Islet precursor cell (in vitro differentiated cells): ENCODE measurements around the gene TEX38.
A peak's percentile ranks its signal among the peaks of the same experiment; 100 is the strongest.
"Not testable (repeated sequence)": the region's sequence is repeated elsewhere in the genome, so short reads cannot be mapped to it uniquely, and the experiment has no call there.

ENCODE experiments used
- DNase-seq: peaks from one replicate; pipeline ENCODE4 v3.0.0-alpha.2; 2018

Gene TEX38

DNA sequence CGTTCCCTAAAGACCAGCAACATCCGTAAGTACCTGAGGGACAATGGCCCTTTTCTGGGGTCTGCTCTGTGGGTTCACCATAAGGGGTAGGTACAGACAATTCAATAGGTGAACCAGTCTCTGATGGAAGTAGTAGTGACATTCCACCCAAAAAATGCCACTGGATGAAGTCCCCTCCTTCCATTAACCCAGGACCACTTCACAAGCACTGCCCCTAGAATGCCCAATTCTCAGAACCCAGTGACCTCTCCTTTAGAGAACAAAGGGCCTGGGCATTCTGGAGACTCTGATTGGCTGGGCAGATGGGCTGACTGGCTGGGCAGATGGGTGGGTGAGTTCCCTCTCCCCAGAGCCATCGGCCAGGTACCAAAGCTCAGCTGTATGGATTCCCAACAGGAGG lies at the start of gene TEX38:
TSS of gene TEX38 (plus strand) at position 301 of the 400 bp plus-strand sequence. CDS start at position 382, 81 bp downstream.
- no peak for DNase-seq

DNA sequence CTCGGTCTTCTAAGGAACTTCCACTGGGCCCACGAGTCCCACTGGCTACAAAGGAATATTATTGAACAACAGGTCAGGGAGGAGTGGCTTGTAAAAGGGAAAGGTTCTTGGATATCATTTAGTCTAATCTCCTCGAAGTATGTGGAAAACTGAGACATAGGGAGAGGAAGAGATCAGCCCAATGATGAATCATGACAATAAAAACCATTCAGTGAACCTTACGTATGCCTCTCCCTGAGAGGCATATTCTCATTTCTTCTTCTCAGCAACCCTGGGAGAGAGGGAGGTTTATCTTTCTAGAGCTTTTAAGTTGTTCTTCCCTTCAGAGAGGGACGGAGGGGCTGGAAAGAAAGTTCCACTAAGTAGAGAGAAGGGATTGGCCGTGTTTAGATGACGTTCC lies 49.7 kb upstream of the TEX38 start:
- DNase-seq, result no peak

DNA sequence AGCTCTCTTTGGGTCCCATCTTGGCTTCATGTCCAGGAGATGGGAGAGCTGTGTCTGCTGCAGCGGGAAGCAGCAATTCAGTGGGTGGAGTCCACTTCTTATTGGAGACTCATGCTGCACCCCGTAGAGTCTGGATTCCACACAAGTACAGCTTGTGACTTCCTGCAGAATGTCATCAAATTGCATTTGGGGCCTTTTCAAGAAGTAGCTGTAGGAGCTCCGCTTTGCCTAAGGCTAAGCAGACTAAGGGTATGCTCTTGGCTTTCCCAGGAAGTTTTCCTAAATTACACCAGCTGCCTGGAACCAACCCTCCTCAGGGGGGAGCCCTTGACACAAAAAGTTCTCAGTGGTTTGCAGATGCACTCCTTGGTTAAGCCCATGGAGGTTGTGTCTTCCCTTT lies 49.3 kb upstream of the TEX38 start:
- DNase-seq, result peak; percentile 72

DNA sequence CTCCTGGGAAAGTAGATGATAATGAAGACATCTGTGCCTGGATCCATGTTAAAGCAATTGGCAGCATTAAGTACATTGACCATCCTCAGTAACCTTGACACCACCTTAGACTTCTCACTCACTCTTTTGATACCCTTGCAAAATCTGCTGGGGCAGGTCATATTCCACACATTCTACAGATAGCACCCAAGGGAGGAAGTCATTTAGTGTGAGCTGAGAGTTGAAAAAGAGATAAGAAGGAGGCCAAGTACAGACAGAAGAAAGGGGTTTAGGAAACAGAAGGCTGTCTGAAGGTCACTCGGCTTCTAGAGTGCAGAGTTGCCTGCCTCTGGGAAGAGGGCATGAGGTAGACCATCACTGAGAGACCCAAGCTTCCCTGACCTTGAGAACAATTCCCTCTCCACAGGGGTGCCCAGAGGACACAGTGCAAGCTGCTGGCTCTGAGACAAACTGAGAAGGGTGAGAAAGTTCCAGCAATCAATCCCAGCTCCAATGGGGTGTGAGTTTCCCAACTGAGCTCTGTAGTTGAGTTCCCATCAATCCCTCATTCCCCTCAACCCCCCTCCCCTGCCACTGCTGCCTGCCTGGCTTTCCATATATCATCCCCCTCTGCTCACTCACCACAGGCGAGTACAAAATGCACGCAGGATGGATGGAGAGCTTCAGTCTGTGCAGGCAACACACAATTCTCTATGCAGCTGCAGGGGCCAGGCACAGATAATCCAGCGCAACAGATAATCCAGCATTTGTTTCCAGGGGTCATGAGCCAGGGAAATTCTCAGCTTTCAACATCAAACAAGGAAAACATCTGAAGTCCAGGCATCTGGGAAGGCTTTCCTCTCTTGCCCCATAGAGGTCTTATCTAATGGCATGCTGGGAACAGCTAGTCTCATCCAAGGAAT lies 47.7 kb upstream of the TEX38 start:
- no peak for DNase-seq

DNA sequence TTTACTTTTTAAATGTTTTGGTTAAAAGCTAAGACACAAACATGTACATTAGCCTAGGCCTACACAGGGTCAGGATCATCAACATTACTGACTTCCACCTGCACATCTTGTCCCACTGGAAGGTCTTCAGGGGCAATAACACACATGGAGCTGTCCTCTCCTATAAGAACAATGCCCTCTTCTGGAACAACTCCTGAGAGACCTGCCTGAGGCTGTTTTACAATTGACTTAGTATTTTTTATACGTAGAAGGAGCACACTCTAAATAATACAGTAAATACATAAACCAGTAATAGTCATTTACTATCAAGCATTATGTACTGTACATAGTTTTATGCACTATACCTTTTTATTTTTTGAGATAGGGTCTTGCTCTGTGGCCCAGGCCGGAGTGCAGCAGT lies 40.9 kb upstream of the TEX38 start:
- no peak for DNase-seq

DNA sequence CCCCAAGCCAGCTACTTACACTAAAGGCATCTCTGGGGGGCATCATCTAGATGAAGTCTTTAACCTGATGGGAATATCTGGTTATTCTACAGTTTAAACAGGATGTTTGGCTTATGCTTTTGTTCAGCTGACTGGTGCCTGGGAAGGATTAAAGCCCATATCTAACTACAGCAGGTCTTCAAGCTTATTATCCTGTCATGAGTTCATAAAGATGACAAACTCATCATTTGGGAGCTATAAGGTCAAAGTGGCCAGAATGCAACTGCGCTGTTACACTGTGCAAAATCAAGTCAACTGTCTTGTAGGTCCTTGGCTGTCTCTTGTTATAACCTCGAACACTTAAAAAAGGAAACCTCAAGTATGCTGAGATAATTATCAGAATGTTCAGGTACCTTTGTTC lies 36.4 kb upstream of the TEX38 start:
- no peak for DNase-seq

DNA sequence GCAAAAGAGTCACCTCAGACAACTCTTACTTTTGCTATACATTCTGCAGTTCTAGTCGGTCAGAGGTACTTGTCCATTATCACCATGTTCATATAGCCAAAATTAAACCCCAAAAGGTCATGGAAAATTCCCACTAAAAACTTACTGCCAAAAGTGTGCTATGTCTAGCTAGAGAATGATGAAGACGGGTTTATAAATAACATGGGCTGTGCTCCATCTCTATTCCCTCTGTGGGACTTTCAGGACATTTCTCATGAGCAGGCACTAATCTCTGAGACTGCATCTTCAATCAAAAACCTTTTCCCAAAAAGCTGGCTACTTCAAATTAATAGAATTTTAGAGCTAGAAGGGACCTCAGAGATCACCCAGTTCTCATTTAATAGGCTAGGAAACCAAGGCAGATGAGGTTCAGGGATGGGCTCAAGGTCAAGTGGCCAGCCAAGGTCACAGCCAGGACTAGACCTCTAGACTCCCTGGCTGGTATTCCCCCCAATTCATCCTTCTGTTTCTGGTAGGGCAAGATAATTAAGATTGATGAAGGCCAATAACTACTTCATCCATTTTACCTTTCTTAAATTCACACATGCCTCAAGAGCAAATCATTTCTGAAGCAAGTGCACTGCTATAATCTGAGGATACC lies 34.1 kb upstream of the TEX38 start:
- DNase-seq, result no peak

DNA sequence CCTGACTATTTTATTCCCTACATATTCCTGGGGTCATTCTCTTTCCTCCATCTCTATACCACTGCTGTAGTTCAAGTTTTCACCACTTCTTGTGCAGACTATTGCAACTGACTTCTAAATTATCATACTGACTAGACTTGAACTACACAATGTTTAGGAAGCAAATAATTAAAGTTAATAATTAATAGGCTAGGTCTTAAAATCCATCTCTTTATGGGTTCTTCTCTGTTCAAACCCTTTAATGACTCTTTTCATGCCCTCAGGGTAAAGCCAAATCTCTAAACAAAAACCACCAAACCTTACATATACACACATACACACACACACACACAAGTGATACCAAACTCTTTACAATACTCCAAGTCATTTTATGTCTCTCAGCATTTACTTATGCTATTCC lies 32.7 kb upstream of the TEX38 start:
- no peak for DNase-seq

DNA sequence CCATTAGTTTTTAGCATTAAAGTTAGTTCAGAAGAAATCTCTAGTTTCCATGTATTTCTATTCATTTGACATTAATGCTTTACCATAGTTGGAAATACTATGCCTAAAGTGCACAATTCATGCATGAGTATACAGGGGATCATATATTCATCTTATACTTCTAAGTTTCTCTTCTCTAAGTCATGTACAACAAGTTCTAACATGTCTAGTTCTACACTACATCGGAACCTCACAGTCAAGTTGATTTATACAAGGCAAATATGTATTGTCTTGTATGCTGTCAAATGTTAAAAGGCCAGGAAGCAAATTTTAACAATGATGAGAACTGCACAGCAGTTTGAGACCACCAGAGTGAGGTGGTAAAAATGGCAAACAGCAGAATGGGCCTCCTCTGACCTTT lies 32.1 kb upstream of the TEX38 start:
- DNase-seq, result no peak

DNA sequence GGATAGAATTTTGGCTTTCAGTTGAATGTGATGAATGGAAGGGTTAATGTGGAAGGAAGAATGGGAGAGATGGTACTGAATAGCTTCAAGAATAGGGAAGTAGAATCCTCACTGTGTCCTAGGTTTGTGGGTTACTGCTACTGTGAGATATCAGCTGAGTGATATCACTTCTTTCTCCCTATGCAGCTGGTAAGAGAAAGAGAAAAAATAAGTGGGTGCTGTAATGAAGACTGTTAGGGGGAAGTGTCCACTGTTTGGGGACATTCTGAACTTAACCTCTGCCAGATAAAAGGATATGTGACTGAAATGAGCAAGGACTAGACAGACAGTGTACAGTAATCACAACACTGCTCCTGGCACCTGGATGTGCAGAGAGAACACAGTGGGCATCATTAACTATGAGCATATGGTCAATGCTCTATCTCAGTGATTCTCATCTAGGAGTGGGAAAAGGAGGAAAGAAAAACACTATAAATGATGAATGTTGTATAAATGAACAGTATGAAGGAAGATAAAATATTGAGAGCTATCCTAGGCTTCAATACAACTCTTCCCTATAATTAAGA lies 29.5 kb upstream of the TEX38 start:
- DNase-seq, result no peak

DNA sequence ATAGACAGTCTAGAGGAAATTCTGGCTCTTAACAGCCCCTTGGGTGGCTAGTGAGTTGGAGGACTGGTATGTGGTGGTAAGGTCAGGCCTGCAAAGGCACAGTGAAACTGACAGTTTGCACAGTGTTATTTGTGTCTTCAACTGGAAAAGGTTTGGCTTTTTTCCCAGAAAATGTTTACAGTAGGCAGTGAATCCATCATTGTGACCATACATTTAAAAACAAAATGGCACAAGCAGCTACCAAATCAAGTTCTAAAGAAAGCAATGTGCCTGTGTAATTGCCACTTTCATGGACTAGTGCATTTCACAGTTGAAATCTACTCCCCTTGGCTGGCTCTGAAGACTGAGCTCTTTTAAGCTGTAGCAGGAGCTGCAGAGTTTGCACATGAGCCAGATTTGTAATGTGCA lies 28.3 kb upstream of the TEX38 start:
- DNase-seq, result no peak

DNA sequence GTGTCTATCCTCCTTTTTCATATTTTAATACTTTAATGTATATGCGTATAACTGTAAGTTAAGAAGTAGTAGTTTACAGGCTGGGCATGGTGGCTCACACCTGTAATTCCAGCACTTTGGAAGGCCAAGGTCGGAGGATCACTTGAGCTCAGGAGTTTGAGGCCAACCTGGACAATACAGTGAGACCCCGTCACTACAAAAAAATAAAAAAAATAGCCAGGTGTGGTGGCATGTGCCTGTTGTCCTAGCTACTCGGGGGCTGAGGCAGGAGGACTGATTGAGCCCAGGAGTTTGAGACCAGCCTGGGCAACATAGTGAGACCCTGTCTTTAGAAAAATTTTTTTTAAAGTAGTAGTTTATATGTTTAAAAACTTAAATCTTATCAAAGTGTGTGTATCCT lies 25.8 kb upstream of the TEX38 start:
- no peak for DNase-seq

DNA sequence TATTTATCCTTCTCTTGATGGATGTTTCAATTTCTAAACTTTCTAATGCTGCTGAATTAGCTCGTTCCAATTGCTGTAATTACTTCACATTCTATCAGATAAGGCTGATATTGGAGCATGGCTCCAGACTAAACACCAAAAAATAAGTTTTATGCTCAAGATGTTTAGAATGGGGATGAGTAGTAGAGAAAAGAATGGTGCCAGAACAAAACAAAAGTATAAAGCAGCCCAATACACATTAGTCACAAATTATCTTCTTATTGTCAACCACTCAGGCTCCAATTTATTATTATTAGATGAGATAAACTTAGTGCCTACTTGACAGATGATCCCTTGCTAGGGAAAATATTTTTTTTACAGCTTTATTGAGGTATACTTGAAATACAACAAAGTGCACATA lies 25.3 kb upstream of the TEX38 start:
- no peak for DNase-seq

DNA sequence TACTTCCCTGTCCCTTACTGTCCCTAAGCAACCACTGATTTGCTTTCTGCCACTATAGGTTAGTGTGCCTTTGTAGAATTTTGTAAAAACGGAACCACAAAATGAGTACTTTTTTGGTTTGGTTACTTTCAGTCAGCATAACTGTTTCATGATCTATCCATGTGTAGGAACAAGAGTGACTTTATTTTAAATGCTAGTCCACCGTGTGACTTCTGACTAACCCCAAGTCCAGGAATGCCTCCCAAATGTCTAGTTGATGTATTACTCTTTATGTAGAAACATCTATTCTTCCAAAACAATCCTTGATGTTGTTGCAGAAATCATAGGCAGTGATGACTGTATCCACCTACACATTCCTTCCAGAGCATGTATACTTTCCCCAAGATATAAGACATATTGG lies 24.8 kb upstream of the TEX38 start:
- DNase-seq, result no peak

DNA sequence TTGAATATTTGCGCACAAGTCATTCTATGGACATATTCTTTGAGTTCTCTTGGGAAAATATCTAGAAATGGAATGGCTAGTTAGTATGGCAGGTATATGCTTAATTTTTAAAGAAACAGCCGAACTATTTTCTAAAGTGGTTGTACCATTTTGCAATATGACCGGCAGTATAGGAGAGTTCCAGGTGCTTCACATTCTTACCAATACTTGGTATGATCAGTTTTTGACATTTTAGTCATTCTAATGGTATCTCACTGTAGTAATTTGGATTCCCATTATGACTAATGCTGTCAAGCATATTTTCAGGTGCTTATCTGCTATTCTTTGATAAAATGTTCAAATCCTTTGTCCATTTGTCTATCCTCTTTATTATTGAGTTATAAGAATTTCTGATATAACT lies 24.0 kb upstream of the TEX38 start:
- no peak for DNase-seq

DNA sequence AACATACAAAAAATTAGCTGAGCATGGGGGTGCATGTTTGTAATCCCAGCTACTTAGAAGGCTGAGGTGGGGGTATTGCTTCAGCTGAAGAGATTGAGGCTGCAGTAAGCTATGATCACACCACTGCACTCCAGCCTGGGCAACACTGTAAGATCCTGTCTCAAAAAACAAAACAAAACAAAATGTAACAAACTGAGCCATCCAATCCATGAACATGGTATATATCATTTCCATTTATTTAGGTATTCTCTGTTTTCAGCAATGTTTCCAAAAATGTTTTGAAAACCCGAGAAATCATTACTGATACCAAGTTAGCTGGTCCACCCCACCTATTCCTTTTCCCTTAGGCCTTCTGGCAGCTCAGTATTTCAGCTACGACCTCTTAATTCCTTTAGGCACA lies 21.9 kb upstream of the TEX38 start:
- DNase-seq, result no peak

DNA sequence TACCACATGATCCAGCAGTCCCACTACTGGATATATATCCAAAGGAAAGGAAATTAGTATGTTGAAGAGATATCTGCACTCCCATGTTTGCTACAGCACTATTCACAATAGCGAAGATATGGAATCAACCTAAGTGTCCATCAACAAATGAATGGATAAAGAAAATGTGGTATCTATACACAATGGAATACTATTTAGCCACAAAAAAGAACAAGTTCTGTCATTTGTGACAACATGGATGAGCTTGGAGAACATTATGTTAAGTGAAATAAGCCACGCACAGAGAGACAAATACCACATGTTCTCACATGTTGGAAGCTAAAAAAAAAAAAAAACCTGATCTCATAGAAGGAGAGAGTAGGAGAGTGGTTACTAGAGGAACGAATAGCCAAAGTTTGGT lies 21.2 kb upstream of the TEX38 start:
- no peak for DNase-seq

DNA sequence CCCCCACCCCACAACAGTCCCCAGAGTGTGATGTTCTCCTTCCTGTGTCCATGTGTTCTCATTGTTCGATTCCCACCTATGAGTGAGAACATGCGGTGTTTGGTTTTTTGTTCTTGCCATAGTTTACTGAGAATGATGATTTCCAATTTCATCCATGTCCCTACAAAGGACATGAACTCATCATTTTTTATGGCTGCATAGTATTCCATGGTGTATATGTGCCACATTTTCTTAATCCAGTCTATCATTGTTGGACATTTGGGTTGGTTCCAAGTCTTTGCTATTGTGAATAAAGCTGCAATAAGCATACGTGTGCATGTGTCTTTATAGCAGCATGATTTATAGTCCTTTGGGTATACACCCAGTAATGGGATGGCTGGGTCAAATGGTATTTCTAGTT lies 20.5 kb upstream of the TEX38 start:
- not testable (repeated sequence) for DNase-seq

DNA sequence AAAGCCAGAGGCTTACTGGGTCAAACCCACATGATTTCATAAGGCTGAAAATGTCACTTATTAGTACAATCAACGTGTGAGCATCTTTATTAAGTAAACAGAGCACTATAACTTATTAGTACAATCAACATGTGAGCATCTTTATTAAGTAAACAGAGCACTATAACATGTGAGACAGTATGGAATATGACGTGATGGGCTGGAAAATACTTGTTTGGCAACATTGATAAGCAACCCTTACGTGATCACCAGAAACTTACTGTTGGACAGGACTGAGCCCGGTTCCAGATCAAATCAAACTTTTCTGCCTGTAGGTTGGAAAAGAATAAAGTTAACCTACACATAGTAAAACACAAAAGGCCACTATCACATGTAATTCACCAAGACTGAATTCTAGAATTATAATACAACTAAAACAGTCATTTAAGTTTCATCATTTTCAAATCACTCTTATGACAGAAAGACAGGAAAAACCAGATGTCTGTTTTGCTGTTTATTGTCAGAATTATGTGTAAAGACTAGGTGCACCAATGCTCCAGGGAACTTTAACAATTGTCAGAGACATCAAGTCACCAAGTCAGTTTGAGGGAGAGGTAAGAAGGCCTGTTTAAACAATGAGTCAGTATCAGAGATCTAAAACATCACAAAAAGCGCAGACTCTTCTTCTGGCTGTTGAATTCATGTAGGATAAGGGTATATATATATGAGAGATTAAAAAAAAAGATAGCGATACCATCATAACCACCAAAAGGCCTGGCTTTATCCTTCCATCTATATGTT lies 19.1 kb upstream of the TEX38 start:
- no peak for DNase-seq

DNA sequence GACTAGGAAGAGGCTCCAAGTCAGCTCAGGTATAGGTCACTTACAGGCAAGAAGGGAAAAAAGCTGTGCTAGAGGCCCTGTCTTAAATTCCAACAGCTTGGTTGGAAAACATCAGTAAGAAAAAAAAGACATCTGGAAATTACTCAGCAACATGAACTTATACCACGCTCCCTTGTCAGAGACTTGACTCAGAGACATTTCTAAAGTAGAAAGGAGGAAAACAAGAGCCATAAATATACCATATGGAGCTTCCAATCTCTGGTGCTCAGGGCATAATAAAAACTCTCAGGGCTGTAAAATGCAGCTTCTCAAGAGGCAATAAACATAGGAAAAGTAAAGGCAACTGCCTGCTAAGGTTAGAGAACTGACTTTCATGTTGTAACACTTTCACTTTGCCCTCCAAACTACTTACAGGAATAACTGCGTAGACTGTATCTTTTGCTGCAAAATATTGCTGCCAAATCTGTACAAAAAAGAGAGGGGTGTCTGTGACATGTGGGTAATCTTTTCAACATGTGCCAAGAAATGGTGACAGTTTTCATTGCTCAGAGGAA lies 18.2 kb upstream of the TEX38 start:
- DNase-seq, result no peak

DNA sequence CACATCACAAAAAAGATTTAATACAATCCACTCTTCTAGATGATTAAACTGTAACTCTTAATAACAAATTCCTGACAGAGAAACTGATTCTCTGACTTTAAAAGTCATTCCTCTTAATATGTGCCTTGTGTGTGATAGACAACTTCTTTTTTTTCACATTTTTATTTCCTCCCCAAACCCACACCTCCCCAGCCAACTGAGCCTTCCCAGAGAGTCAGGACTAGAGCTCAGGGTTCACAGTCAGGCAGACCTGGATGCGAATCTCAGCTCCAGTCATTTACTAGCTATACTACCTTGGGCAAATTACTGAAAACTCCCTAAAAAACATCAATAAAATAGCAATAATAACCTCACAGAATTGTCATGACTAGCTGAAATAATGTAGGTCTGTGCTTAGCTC lies 17.6 kb upstream of the TEX38 start:
- no peak for DNase-seq

DNA sequence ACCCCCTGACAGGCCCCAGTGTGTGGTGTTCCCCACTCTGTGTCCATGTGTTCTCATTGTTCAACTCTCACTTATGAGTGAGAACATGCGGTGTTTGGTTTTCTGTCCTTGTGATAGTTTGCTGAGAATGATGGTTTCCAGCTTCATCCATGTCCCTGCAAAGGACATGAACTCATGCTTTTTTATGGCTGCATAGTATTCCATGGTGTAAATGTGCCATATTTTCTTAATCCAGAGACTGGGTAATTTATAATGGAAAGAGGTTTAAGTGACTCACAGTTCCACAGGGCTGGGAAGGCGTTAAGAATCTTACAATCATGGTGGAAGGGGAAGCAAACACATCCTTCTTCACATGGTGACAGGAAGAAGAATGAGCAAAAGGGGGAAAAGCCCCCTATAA lies 17.0 kb upstream of the TEX38 start:
- not testable (repeated sequence) for DNase-seq

DNA sequence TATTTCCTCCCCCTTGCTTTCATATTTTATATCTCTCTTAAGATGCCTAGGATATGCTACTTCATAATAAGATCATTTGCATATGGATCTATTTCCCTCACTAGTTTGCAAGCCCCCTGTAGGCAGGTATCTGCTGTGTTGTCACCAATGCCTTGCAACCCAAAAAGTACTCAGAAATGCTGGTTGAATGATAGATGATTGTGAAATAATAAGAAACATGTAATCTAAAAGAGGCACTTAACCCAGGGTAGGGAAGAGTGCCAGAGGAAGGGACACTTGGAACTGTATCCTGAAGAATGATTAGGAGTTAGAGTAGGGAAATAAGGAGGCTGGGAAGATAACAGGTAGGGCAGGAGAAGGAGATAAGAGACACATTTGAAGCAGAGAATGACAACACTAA lies 15.8 kb upstream of the TEX38 start:
- DNase-seq, result no peak
